GM12875 (cell line): ENCODE measurements around the gene MYO9A.

Experiments used
- H3K4me3 ChIP-seq: one replicate; pipeline ENCODE4 v1.5.1; 2011; ENCODE audit warnings: low read depth, low read length, control low read depth
- TF ChIP-seq, protein P1 (sequence below): IDR thresholded peaks from 2 replicates; pipeline ENCODE4 v1.5.1; 2011; ENCODE audit warnings: low read depth, mild to moderate bottlenecking, control low read depth, inconsistent platforms, low read length, moderate library complexity, borderline replicate concordance; ENCODE audit not compliant: insufficient read depth

Gene MYO9A

DNA sequence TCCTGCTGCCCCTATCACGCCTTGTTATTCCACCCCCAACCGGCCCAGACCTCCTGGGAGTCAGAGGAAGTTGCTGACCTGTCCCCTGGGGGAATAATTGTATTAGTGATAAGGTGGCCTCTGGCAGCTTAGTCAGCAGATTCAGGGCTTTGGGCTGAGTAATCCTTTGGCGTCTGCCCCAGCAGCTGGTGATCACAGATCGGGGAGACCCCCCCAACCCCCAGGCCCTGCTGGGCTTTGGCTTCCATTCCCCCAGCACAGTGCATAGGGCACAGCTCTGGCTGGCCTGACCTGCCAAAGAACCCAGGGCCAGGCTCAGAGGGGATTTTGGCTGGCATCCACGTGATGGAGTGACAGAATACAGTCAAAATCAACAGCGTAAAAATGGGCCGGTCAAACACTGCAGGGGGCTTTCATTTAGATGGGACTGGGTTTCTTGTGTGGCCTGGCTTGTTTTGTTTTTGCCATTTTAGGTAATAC lies 311.5 kb downstream of the MYO9A start:
- TF ChIP-seq, protein P1, sequence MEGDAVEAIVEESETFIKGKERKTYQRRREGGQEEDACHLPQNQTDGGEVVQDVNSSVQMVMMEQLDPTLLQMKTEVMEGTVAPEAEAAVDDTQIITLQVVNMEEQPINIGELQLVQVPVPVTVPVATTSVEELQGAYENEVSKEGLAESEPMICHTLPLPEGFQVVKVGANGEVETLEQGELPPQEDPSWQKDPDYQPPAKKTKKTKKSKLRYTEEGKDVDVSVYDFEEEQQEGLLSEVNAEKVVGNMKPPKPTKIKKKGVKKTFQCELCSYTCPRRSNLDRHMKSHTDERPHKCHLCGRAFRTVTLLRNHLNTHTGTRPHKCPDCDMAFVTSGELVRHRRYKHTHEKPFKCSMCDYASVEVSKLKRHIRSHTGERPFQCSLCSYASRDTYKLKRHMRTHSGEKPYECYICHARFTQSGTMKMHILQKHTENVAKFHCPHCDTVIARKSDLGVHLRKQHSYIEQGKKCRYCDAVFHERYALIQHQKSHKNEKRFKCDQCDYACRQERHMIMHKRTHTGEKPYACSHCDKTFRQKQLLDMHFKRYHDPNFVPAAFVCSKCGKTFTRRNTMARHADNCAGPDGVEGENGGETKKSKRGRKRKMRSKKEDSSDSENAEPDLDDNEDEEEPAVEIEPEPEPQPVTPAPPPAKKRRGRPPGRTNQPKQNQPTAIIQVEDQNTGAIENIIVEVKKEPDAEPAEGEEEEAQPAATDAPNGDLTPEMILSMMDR, result no peak
- no peak overlapping the region for H3K4me3 ChIP-seq

DNA sequence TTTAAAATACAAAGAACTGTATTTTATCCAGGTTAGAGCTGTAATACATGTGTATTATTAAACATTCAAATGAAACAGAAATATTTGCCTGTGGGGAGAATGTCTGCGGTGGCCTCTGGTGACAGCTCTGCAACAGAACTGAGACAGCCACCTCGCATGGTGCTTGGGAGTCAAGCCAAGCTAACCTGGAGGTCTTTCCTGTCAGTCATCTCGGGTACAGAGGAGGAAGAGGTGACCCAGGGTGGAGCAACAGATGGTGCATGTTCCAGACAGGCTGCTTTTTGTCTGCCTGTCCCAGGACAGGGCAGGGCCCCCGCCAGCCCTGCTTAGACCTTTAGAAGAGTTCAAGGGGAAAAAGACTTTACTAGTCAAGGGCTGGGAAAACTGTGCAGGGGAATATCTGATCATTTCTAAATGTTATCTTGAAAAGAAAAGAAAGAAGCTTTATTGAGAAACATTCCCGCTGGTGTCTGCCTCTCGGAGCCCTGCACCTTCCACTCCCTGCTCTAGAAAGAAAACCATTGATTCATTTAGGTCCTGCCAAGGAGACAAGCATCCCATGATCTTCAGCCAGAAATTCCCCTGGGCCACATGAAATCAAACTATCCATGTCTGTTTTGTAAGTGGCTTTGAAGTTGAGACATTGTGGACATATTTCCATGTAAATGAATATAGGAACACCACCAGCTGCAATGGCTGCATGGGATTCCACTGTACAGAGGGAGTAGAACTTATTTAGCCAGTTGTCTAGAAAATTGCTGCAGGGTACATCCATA lies 313.1 kb downstream of the MYO9A start:
- TF ChIP-seq, protein P1, result no peak
- H3K4me3 ChIP-seq, result no peak overlapping the region

DNA sequence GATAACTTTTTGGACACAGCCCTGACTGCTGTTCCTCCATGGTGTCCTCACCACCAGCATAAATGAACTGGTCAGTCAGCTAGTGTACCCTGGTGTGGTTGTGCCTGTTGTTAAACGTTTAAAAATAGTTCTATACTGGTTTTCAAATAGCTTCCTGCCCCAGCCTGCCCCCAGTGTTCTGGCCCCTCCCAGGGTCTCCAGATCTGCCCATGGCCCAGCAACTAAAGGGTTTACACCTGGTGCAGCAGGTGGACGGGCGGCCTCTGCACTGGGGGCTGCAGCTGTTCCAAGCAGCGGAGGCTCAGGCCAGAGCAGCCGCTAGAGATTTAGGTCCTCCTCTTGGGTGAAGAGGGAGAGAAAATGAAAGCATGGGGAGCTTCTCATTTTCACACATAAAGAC lies 313.7 kb downstream of the MYO9A start:
- TF ChIP-seq, protein P1, result no peak
- H3K4me3 ChIP-seq, result no peak overlapping the region

DNA sequence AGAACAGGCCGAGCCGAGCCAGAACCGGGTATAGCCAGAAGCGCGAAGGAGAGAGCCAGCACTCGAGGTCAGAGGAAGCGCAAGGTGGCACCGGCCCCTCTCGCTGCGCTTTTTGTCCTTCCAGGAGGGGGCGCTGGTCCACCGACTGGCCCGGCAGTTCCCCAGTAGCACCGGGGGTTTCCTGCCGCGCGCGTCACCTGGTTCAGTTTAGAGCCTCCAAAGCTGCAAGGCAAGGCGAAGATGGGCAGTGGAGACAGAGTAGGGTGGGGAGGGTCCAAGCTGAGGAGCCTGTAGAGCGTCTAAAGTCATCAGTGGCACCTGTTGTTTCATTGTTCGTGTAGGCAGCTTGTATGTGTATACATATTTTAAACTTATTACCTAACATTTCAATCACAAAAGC lies 315.2 kb downstream of the MYO9A start:
- TF ChIP-seq, protein P1, result peak; percentile 57
- no peak overlapping the region for H3K4me3 ChIP-seq

DNA sequence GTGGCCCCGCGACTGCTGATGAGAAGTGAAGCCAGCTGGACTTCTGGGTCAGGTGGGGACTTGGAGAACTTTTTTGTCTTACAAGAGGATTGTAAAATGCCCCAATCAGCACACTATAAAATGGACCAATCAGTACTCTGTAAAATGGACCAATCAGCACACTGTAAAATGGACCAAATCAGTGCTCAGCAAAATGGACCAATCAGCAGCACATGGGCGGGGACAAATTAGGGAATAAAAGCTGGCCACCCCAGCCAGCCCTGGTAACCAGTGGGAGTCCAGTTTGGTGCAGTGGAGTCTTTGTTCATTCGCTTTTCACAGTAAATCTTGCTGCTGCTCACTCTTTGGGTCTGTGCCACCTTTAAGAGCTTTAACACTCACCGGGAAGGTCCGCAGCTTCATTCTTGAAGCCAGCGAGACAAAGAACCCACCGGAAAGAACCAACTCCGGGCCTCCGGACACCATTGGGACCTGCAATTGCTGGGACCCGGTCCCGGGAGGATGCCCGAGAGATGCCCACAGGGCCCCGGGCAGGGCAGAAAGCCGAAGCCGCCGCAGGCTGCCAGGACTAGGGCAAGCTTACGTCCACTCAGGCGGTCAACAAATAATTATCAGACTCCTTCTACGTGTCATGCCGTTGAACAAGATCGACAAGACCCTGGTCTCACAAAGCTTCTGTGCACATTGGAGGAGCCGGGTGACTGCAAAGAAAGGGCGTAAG lies 315.9 kb downstream of the MYO9A start:
- TF ChIP-seq, protein P1, result no peak
- H3K4me3 ChIP-seq, result no peak overlapping the region

DNA sequence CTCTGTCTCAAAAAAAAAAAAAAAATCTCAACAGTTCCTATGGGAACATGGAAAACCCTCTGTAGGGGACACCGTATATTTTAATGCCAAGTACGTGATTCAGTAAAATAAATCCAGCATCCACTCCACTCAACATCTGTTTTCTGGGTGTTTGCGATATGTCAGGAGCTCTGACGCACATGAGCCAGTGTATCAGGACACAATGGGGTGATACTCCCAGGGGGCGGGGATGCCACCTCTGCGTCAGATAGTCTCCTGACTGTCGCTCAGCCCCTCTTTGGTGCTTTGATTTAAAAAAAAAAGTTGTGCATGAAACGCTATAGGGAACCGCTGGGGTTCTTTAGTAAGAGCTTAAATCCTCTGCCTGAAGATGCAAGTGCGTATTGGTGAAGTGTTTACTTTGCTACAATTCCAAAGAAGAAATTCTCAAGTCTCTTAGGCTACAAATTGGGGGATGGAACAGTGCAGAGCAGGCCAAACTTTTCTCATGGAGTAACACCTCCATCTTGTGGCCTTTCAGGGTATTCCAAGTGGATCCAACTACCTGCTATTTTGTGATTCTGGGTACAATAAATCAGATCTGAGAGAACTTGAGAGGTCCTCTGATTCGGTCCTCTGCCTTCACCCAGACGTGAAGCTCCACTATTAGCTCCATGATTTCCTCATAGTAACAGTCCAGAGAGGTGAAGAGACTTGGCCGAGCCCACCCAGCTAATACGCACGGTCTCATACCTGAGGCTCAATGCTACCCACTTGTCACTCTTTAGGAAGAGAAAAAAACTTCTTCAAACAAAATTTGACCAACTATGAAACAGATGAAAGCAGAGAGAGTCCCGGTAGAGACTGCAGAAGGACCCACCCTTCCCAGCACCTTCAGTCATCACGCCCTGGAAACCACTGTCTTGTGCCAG lies 316.9 kb downstream of the MYO9A start:
- H3K4me3 ChIP-seq, result no peak overlapping the region
- TF ChIP-seq, protein P1, result peak; percentile 56; the same call in 1 of the 2 replicates
